HG03575 (cell line): ENCODE results near the gene PALD1.

ENCODE experiments used
- ATAC-seq: cut with Tn5 transposase; IDR thresholded peaks from one replicate; pipeline ENCODE4 v1.9.1; 2021; ENCODE audit not compliant: unreplicated experiment, insufficient number of reproducible peaks, low FRiP score; ENCODE audit errors: extremely low read depth

Gene PALD1

DNA sequence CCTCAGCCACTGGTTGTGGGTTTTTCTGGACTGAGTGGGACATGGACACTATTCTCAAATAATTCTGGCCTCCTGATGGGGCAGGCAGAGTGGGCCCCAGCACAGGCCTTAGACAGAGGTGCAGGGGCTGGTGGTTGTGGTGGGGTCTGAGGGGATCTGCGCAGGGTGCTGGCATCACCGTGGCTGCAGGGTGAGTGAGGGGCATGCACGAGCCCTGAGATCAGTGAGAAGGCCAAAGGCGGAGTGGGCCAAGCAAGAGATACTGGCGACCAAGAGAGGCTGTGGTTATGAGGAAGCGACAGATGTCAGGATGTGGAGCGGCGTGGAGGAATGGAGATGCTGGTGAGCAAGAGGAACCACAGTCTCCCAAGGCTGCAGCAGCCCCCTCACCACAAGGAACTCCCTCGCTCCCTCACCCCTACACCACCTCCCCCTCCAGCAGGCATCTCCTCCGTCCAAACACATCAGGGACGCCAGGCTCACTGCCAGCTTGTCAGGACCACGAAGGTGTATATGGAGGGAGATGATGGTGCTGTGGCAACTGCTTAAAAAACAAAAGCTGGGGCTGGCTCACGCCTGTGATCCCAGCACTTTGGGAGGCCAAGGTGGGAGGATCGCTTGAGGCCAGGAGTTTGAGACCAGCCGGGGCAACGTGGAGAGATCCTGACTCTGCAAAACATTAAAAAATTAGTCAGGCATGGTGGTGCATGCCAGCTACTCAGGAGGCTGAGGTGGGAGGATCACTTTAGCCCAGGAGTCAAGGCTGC, 114.4 kb downstream of the PALD1 start:
- no peak for ATAC-seq

DNA sequence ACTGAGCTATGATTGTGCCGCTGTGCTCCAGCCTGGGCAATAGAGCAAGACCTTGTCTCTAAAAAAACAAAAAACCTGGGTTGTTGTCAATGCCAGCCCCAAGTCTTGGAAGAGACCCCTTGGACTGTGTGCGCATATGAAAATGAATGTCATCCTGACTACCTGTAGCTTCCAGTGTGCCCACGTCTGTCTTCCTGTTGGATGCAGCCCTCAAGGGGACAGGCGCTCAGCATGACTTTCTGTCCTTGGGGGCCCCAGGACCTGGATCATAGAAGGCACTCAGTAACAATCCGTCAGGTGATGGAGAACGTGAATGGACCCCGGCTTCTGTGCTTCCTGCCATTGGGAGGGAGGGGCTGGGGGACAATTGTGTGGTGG, 114.9 kb downstream of the PALD1 start:
- no peak for ATAC-seq

- no peak for ATAC-seq
Measured at GRCh38 chr10:70594161-70594560, 115.6 kb downstream of the PALD1 start.

- no peak for ATAC-seq
Measured at GRCh38 chr10:70595566-70596016, 117.0 kb downstream of the PALD1 start.

- ATAC-seq: no peak
Measured at GRCh38 chr10:70596110-70596798, 117.7 kb downstream of the PALD1 start.

- ATAC-seq: no peak
Measured at GRCh38 chr10:70596860-70597809, 118.6 kb downstream of the PALD1 start.

DNA sequence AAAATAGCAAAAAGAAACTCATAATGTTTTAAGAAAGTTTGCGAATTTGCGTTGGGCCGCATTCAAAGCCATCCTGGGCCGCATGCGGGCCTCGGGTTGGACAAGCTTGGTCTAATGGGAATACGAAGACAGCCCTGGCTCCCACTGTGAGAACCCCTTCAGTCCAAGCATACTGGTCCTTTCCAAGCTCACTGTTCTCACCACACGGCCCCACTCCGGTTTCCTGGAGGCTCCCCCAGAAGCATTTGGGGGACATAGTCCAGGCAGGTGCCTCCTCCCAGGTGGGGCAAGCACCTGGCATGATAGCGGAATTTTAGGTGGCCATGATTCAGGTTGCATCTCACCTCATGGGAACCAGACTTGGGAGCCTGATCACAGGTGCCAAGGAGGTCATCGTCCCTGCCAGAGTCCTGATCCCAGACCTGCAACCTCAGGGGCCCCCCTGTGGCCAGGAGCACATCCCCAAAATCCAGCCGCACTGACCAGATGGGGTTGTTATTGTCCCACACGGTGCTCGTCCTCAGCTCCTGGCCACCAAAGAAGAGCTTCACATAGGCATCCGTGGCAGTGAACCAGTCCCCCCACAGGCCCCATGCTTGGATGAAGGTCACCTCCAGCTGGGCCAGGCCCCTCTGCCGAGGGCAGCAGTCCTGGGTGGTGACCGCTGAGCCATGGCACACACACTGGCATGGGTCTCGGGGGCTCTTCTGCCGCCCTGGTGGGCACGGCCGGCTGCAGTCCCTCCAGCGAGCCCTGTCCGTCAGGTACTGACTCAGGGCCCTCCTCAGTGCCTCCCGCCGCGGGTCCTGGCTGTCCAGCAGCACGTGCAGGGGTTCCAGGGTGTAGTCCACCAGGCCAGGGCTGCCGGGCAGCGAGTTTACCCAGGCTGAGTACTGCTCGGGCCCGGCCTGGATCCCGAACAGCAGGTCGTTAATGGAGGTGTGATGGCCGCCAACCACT, 119.6 kb downstream of the PALD1 start:
- no peak for ATAC-seq

- no peak for ATAC-seq
Measured at GRCh38 chr10:70598857-70599295, 120.3 kb downstream of the PALD1 start.

DNA sequence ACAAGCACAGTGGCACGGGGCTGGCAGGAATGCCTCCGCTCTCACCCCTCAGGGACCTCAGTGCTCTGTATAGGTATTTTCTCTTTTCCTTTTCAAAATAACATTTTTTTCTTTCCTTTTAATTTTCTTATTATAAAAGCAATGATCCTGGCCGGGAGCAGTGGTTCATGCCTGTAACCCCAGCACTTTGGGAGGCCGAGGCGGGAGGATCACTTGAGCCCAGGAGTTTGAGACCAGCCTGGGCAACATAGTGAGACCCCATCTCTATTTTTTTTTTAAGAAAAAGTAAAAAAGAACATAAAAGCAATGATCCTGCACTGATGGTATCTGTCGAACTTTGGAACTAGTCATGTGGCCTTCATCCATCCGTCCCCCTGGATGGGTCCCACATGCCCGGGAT, 120.8 kb downstream of the PALD1 start:
- no peak for ATAC-seq

- no peak for ATAC-seq
Measured at GRCh38 chr10:70599791-70600190, 121.2 kb downstream of the PALD1 start.

DNA sequence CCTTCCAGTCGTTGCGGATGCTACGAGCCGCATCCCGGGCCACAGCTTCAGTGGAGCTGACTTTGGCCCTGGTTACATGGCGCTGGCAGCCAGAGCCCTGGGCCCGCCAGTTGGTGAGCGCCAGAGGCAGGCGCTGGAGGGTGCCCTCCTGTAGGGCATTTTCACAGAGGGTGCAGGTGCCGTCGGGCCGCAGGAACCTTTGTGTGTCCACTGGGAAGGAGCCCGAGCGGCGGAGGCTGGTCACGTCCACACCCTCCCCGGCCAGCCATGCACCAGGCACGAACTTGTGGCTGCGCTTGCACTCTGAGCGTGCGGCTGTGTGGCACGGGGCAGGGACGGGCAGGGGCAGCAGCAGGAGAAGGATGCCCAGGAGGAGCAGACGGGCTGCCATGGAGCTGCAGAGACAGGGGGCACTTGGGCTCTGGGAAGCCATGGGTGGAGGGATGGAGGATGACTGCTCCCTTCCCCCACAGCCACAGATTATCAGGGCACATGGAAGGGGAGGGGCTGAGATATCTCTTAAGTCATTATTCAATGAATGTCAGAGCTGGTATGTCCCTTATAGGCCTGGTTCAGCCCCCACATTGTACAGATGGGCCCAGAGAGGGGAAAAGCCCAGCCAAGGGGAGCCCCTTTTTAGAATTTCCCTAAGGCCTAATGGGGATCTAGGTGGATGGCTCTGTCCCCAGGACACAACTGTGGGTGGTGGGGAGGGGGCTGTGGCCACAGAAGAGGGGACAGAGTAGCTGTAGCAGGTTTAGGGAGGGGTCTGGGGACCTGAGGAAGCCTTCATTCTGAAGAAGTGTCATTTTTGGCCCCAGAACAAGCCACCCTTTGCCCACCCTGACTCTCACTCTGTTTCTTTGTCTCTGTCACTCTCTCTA, 122.2 kb downstream of the PALD1 start:
- no peak for ATAC-seq

DNA sequence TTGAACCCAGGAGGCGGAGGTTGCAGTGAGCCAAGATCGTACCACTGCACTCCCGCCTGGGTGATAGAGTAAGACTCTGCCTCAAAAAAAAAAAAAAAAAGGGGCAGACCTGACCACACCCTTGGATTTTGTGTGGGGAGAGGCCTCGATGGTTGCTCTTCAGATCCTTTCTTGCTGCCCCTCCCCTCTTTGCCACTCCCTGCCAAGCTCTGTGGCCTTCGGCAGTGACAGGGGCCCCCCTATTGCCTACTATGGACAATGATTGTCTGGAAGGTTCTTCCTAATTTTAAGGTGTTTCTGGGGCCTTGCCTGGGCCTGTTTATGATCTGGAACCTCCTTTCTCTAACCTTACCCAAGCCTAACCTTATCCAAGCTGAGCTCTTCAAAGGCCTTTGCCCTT, 123.2 kb downstream of the PALD1 start:
- ATAC-seq: no peak

- ATAC-seq: no peak
Measured at GRCh38 chr10:70602665-70603448, 124.3 kb downstream of the PALD1 start, which contains the start of gene PRF1. TSS of gene PRF1 (minus strand) at chr10:70602741. CDS start at chr10:70600902, 1,839 bp downstream.

GRCh38 chr10:70603449-70603801, 124.9 kb downstream of the PALD1 start:
- ATAC-seq: no peak

- no peak for ATAC-seq
Measured at GRCh38 chr10:70604106-70604505, 125.5 kb downstream of the PALD1 start.

GRCh38 chr10:70605161-70605560, 126.6 kb downstream of the PALD1 start:
- no peak for ATAC-seq

DNA sequence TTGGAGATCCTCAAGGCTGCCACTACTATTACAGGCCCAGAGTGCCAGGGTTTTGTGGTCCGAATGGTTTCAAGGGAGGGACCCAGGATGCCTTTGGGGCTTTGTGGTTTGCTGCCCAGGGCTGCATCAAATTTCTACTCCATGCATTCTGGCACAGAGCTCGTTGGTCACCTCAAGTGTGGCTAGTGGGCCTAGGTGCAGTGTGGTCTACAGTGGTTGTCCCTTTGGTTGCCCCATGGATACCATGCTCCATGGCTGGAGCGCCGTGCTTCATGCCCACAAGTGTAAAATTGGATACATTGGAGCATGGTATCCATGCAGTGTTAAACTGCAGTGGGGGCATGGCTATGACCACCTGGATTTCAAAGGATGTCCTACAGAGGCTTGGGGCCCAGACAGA, 129.4 kb downstream of the PALD1 start:
- no peak for ATAC-seq
